GM12874 (cell line): Measurements from ENCODE around the gene KIZ.

Experiments
- CTCF ChIP-seq: IDR thresholded peaks from 2 replicates; pipeline ENCODE4 v1.5.1; 2011; ENCODE audit warnings: low read depth, mild to moderate bottlenecking, control low read depth, low read length, moderate library complexity; ENCODE audit not compliant: insufficient read depth

The KIZ gene

DNA sequence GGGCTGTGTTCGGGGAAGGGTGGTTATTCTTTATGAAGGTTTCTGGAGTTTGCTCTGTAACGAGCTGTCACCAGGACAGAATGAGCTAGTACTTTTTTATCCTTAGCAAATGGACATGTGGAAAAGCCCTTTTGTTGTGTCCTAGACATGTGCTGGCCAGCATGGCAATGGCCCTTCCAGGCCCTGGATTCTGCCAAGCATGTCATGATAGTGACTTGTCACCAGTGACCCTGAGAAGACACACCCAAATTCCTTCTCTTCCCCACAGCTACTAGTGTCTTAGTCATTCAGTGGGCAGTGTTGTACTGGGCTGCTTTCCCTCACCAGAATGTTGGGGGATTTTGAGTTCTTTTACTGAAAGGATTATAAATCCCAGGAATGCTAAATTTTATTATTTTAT lies 103.3 kb downstream of the KIZ start:
- no peak for TF ChIP-seq CTCF

DNA sequence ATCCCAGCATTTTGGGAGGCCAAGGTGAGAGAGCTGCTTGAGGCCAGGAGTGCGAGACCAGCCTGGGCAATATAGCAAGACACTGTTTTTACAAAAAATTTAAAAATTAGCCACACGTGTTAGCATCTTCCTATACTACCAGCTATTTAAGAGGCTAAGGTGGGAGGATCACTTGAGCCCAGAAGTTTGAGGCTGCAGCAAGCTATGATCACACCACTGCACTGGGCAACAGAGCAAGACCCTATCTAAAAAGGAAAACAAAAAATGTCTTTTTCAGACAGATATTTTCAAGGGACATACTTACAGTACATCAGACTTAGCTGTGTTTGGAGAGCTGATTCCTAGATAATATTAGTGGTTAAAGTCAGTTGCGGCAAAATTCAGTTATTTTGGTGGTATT lies 104.3 kb downstream of the KIZ start:
- no peak for TF ChIP-seq CTCF

DNA sequence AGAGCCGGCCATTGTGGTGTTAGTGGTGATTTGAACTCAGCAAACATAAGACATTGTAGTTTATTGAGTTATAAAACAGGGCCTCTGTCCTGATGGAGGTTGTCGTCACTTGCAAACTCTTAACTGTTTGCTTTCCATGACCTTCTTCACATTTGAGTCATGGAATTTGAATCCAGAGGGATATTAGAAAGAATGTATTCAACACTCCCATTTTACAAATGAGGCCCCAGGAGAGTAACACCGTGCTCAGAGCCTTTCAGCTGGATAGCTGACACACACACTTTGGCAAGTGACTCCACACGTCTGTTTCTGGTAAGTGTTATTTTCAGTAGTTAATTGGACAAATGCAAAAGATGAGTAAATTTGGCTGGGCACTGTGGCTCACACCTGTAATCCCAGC lies 104.8 kb downstream of the KIZ start:
- TF ChIP-seq CTCF: no peak

DNA sequence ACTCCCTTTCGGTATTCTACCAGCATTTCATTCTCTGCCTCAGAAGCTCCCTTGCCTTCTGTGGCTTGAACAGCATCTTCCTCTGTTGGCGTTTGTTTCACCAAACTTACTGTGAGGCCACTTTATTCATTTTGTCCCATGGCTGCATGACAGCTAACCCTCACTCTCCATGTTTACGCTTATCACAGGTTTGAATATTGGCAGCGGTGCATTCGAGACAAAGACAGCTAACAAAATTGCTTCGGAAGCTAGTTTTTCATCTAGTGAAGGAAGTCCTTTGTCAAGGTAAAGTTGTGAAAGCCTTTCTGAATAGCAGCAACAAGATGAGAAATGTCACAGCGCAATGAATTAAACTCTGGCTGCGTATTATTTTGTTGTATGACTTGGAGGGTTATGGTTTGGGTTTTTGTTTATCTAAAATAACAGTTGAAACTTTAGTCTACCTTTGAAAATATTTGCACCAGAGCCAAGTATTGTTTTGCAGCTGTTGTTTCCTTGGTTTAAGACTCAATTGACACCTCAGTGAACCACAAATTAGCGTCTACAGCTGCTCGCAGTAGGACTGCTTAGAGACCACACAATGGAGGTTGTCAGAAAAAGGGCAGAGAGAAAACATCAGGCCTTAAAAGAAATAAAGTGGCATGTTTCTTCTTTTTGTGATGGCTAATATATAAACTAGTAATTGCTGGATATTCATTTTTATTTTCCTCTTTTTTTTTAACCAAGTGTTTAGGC lies 106.8 kb downstream of the KIZ start:
- no peak for TF ChIP-seq CTCF

DNA sequence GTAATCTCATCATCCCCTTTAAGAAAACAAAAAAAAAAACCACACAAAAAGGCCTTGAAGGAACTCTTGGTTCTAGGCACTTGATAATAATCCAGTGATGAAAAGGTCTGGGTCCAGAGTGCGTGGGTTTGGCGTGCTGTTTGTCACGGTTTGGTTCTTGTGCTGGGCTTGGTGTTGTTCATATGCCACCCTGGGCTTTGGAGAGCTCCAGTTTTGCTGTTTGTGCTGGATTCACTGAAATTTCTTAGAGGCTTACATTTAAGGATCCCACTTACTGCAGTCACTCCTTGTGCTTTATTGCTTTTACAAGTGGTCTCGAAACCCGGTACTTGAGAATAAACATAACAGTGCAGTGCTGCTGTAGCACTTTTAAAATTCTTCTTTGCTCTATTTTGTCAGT lies 108.4 kb downstream of the KIZ start:
- no peak for TF ChIP-seq CTCF

DNA sequence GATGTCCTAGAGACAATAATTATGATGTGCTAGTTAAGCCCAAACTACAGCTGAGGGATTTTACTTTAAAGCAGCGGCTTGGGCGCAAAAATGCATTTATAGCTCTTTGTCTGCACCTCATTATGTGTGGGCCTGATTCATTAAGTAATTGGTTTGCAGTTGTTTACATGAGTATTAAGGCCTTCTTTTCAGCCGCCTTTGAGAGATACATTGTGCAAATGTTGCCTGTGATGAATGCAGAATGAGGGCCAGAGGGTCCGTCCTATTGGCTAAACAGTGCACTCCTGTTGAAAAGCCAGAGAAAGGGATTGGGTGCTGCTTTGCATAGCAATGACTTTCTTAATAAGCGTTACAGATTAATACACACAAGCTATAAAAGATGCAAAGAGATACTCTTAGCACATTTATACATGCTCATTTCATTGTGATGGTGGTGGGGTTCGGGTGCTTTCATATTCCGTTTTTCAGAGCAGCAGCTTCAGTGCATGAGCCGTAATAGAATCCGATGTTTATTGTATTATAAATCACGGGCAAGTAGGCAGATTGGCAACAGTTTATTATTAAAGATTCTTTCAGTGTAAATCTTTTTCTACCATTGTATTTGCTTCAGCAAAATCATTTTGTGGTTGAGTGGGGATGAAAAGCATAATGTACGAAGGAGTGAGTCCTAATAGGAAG lies 109.1 kb downstream of the KIZ start:
- TF ChIP-seq CTCF: no peak

DNA sequence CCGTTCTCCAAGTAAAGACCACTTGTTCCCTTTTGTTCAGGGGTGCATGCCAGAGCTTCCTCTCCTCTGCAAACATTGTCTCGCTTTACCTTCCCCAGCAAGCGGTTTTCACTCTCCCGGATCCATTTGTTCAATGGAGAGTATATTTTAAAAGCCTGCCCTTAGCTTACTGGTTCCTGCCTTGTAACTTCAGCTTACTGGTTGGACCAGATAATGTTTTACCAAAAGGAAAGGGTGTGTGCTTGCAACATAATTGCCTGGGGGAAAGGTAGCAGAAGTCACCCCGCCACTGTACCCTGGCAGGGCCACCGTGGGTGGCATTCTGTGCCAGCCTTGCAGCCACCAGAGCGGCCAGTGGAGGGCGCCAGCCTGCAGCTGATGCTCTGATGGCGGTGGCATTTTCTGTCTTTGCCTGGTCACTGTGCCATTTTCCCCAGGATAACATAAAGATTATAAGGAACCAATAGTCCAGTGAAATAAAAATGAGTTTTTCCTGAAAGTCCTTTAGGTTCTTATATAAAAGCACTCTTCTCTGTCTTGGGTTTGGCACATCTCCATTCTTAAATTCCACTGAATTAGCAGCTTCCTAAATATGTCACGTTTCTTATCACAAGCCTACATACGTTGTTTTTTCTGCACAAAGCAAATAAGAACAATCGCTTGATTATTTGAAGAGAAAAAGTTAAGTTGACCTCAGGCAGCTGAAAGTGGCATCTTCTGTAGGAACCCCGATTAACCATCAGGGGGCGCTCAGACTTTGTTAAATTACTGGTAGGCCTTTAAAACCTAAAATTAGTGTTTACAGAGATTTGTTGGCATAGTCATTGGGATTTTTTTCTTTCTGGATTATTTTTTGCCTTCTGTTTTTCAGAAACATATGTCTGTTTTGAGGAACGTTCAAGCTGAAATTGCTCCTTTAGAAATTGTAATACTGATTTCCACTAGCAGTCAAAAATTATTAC lies 109.9 kb downstream of the KIZ start:
- peak; percentile 93 for TF ChIP-seq CTCF
